ENCODE results near the gene NIT1. TPM values are rescaled to one million over a fixed set of nuclear protein-coding genes. Genes with fewer than 3 reads are reported as not detected.
A peak's percentile ranks its signal among the peaks of the same experiment; 100 is the strongest.

Gene NIT1
- total RNA-seq, 2 donors from 2014 or later, result 51.0 to 65.1 TPM

GRCh38 chr1:161160671-161161145, 42.8 kb downstream of the NIT1 start:
- Histone ChIP-seq H3K9me3 (ENCODE audit: control insufficient read depth, low read length) (no peaks in the 10 kb centered on the region), H3K27me3 (ENCODE audit: control insufficient read depth, insufficient read depth, low read length, poor library complexity, severe bottlenecking) (no peaks in the 10 kb centered on the region), H3K27ac (ENCODE audit: low read depth, low read length) (no peak overlapping the region), H3K4me1 (ENCODE audit: control insufficient read depth, insufficient read depth, low read length) (peaks cover 5% of the 10 kb centered on the region), H3K9ac (ENCODE audit: extremely low read depth, low read length, poor library complexity, severe bottlenecking) (no peak overlapping the region), H3K4me3 (ENCODE audit: low read length) (no peak overlapping the region), H3K36me3 (ENCODE audit: control insufficient read depth, insufficient read depth, low read length) (peaks cover 55% of the 10 kb centered on the region)
- H3K4me1 Mint-ChIP-seq, result peaks cover 23% of the 10 kb centered on the region
- WGBS, 2 experiments (ENCODE audit: insufficient coverage in 1 of 2, insufficient read length in 1 of 2), result 96 to 98% methylated on average over 17 to 22 of the region's 22 CpGs
- no peaks in the 10 kb centered on the region for H3K27me3 Mint-ChIP-seq (ENCODE audit: insufficient read depth)
- no peak for DNase-seq
- H3K36me3 Mint-ChIP-seq (ENCODE audit: low read depth), result peaks cover 35% of the 10 kb centered on the region
- H3K27ac Mint-ChIP-seq, result peak overlapping the region; percentile 89
- H3K9me3 Mint-ChIP-seq, result no peaks in the 10 kb centered on the region
- H3K4me3 Mint-ChIP-seq, result peak overlapping the region; percentile 77
- no peak for TF ChIP-seq CTCF (conservative IDR thresholded peaks at IDR 0.05)

DNA sequence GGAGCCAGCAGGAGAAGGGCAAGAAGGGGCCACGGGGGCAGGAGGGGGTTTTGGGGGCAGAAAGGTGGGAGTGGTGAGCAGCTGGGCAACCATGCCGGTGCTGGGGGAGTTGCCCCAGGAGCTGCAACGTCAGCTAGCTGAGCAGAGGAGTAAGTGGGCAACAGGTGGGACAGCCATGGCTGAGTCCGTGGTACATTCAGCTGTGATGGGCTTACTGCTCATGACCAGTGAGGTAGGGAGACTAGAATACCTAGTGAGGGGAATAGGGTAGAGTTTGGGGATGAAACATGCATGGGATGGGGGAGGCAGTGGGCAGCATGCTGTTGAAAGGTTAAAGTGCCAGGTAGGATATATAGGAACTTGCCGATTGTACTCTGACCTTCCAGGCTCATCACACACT, 43.7 kb downstream of the NIT1 start:
- peaks cover 35% of the 10 kb centered on the region for H3K36me3 Mint-ChIP-seq (ENCODE audit: low read depth)
- H3K4me3 Mint-ChIP-seq, result no peak overlapping the region
- 91 to 94% methylated on average over 3 to 5 of the region's 5 CpGs for WGBS, 2 experiments (ENCODE audit: insufficient coverage in 1 of 2, insufficient read length in 1 of 2)
- peak overlapping the region; percentile 57 for H3K27ac Mint-ChIP-seq
- no peaks in the 10 kb centered on the region for H3K9me3 ChIP-seq (ENCODE audit: control insufficient read depth, low read length)
- DNase-seq, result no peak
- peaks cover 5% of the 10 kb centered on the region for H3K4me1 ChIP-seq (ENCODE audit: control insufficient read depth, insufficient read depth, low read length)
- no peak overlapping the region for H3K4me3 ChIP-seq (ENCODE audit: low read length)
- peaks cover 55% of the 10 kb centered on the region for H3K36me3 ChIP-seq (ENCODE audit: control insufficient read depth, insufficient read depth, low read length)
- no peak overlapping the region for H3K9ac ChIP-seq (ENCODE audit: extremely low read depth, low read length, poor library complexity, severe bottlenecking)
- no peaks in the 10 kb centered on the region for H3K9me3 Mint-ChIP-seq
- H3K27me3 Mint-ChIP-seq (ENCODE audit: insufficient read depth), result no peaks in the 10 kb centered on the region
- H3K4me1 Mint-ChIP-seq, result peaks cover 23% of the 10 kb centered on the region
- H3K27ac ChIP-seq (ENCODE audit: low read depth, low read length), result no peak overlapping the region
- no peak for TF ChIP-seq CTCF (conservative IDR thresholded peaks at IDR 0.05)
- no peaks in the 10 kb centered on the region for H3K27me3 ChIP-seq (ENCODE audit: control insufficient read depth, insufficient read depth, low read length, poor library complexity, severe bottlenecking)

DNA sequence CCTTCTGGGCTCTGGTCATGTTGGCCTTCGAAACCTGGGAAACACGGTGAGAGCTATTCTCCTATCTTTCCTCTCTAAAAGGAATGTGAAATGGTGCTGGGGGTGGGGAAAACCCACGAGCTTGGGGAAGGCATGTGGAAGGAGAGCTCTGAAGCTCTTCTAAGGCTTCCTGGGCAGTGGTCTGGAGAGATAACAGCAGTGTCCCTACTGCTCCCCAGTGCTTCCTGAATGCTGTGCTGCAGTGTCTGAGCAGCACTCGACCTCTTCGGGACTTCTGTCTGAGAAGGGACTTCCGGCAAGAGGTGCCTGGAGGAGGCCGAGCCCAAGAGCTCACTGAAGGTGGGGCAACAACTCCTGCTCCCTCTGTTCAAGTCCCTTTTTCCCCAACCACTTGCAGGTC, 44.1 kb downstream of the NIT1 start:
- H3K4me3 Mint-ChIP-seq, result no peak overlapping the region
- no peaks in the 10 kb centered on the region for H3K9me3 Mint-ChIP-seq
- DNase-seq, result no peak
- H3K9me3 ChIP-seq (ENCODE audit: control insufficient read depth, low read length), result no peaks in the 10 kb centered on the region
- no peak for TF ChIP-seq CTCF (conservative IDR thresholded peaks at IDR 0.05)
- H3K27ac Mint-ChIP-seq, result peak overlapping the region; percentile 57
- H3K4me1 Mint-ChIP-seq, result peaks cover 26% of the 10 kb centered on the region
- H3K4me1 ChIP-seq (ENCODE audit: control insufficient read depth, insufficient read depth, low read length), result peaks cover 5% of the 10 kb centered on the region
- H3K36me3 Mint-ChIP-seq (ENCODE audit: low read depth), result peaks cover 32% of the 10 kb centered on the region
- H3K27me3 Mint-ChIP-seq (ENCODE audit: insufficient read depth), result no peaks in the 10 kb centered on the region
- no peak overlapping the region for H3K27ac ChIP-seq (ENCODE audit: low read depth, low read length)
- peaks cover 52% of the 10 kb centered on the region for H3K36me3 ChIP-seq (ENCODE audit: control insufficient read depth, insufficient read depth, low read length)
- no peak overlapping the region for H3K4me3 ChIP-seq (ENCODE audit: low read length)
- no peaks in the 10 kb centered on the region for H3K27me3 ChIP-seq (ENCODE audit: control insufficient read depth, insufficient read depth, low read length, poor library complexity, severe bottlenecking)
- 86 to 94% methylated on average over 3 to 7 of the region's 7 CpGs for WGBS, 2 experiments (ENCODE audit: insufficient coverage in 1 of 2, insufficient read length in 1 of 2)
- H3K9ac ChIP-seq (ENCODE audit: extremely low read depth, low read length, poor library complexity, severe bottlenecking), result no peak overlapping the region
